Stimulated activated CD8-positive, alpha-beta memory T cell treated with anti-CD3 and anti-CD28 coated beads, Interleukin-15, amount 100 ng/mL, for 1 hour (primary cell): ENCODE data around the gene ARHGEF33.

Experiments
- DNase-seq: peaks from one replicate; pipeline ENCODE4 v3.0.0-alpha.2; 2020; ENCODE audit warnings: low read depth

Gene ARHGEF33

GRCh38 chr2:38889575-38889974 is at the start of gene ARHGEF33:
Gene ARHGEF33, plus strand, starts transcription at chr2:38889875. Its CDS starts 29,573 bp downstream, at chr2:38919448.
- no peak for DNase-seq

GRCh38 chr2:38850045-38850444 is 39.6 kb upstream of the ARHGEF33 start:
- no peak for DNase-seq

GRCh38 chr2:38856165-38856564 is 33.5 kb upstream of the ARHGEF33 start:
- no peak for DNase-seq

DNA sequence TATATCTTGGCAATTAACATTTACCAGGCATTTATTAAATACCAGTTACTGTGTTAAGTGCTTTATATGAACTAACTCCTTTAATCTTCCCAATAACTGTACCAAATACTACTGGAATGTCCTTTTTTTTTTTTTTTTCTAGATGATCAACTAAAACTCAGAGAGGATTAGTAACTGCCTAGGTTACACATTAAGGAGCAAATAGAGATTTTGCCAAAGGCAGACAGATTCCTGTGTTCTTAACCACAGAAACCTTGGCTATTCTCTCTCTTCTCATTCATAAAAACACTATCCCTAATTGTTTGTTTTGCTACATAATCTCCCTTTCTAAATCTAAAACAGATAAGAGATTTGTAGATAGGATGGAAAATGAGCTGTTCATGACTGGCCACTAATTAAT is 27.2 kb upstream of the ARHGEF33 start:
- DNase-seq, result no peak

- no peak for DNase-seq
Measured at GRCh38 chr2:38863061-38863695, 26.5 kb upstream of the ARHGEF33 start.

DNA sequence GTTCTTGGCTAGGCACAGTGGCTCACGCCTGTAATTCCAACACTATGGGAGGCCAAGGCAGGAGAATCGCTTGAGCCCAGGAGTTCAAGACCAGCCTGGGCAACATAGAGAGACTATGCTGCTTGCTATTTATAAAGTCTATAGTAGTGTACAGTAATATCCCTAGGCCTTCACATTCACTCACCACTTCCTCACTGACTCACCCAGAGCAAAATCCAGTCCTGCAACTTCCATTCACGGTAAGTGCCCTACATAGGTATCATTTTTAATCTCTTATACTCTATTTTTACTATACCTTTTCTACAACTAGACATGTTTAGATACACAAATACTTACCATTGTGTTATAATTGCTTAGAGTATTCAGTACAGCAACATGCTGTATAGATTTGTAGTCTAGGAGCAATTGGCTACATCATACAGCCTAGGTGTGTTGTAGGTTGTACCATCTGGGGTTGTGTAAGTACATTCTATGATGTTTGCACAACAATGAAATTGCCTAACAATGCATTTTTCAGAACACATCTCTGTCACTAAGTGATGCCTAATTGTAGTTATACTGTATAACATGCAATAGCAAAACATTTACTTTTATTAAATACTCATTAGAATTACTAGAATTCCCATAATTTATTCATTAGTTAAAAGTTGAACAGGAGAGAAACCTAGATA is 22.8 kb upstream of the ARHGEF33 start:
- DNase-seq, result no peak

DNA sequence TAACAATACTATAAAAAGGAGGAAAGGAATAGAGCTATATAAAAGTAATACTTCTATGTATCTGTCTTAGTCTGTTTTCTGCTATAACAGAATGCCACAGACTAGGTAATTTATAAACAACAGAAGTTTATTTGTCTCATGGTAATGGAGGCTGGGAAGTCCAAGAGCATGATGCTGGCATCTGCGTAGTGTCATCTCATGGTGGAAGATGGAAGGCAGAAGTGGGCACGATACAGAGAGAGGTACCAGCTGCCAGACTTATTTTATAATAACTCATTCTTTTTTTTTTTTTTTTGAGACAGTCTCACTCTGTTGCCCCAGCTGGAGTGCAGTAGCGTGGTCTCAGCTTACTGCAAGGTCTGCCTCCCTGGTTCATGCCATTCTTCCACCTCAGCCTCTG is 18.2 kb upstream of the ARHGEF33 start:
- DNase-seq, result no peak

DNA sequence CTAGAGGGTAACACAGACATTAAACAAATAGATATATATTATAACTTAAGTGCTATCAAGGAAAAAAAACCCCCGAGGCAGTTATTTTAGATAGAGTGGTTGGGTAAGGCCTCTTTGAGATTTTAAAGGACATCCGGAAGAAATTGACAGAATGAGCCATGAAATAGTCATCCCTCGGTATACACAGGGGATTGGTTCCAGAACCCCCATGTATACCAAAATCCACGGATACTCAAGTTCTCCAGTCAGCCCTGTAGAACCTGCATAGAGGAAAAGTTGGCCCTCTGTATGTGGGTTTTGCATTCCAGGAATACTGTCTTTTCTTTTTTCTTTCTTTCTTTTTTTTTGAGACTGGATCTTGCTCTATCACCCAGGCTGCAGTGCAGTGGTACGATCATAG is 15.9 kb upstream of the ARHGEF33 start:
- DNase-seq, result no peak

GRCh38 chr2:38875227-38875575 is 14.5 kb upstream of the ARHGEF33 start:
- no peak for DNase-seq

- peak; percentile 69 for DNase-seq
Measured at GRCh38 chr2:38875576-38876367, 13.9 kb upstream of the ARHGEF33 start, which contains the start of the genes DHX57 and MORN2. Gene DHX57, minus strand, starts transcription at chr2:38875934. Its CDS starts 7,529 bp downstream, at chr2:38868405. Gene MORN2, plus strand, starts transcription at chr2:38875976.

DNA sequence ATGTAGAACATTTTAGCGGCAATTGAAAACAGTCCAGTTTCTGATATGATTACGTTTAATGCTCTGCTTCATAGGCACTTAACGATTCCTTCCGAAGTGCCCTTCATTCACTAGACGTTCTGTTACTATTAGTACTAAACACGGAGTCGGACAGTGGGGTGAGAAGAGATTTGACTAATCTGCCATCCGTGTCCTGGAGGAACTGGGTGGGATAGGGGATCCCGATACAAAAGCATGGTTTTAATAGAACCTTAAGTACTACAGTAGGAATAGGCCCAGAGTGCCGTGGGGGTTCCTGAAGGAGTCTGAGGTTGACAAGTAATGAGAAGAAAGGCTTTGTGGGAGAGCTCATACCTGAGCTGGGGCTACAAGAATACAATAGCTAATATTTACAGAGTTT is 13.3 kb upstream of the ARHGEF33 start:
- DNase-seq, result no peak

GRCh38 chr2:38886063-38886462 is 3.6 kb upstream of the ARHGEF33 start:
- no peak for DNase-seq

DNA sequence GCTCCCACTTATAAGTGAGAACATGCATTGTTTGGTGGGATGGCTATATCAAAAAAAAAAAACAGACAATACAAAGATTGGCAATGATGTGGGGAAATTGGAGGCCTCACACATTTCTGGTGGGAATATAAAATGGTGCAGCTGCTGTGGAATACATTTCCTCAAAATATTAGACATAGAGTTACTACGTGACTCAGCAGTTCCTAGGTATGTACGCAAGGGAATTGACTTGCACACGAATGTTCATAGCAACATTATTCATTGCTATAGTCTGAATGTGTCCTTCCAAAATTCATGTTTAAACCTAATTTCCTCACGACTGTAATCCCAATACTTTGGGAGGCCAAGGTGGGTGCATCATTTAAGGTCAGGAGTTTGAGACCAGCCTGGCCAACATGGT is 2.3 kb upstream of the ARHGEF33 start:
- no peak for DNase-seq

GRCh38 chr2:38887902-38888554 is 1.6 kb upstream of the ARHGEF33 start:
- DNase-seq, result no peak

GRCh38 chr2:38889045-38889444 is 630 bp upstream of the ARHGEF33 start:
- no peak for DNase-seq

- DNase-seq, result no peak
Measured at GRCh38 chr2:38892819-38893218, 3.1 kb downstream of the ARHGEF33 start.

DNA sequence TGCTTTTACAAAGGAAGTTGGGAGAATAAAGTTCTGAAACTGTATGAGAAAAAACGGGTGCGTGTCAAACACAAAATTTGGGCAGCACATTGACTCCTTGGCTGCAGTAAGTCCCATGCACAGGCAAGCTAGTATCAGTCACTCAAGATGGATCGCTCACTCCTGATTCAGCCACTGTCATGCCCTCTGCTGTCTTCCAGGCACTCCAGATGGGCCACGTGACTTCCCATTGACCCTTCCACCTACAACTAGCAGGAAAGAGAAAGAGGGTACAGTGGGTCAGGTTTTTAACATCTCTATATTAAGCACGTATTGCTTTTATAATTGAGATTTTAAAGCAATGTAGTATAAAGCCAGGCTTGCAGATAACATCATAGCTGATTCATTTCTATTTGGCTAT is 8.6 kb downstream of the ARHGEF33 start:
- no peak for DNase-seq

DNA sequence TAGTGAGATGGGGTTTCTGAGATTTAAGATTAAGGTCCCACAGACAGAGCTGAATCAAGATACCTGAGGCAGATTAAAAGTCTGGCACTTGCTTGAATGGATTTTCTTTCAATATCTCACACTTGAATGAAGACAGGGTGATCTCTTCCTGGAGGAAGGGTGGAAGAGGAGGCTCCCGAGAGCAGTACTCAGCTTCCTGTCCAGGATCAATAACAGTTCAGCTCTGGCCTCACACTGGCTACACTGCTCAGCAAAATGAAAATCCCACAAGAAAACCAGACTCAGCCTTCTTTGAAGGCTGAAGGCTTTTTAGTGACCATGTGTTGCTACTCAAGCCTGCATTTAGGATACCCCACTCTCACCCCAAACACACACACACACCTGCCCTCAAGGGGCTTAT is 11.1 kb downstream of the ARHGEF33 start:
- DNase-seq, result no peak

DNA sequence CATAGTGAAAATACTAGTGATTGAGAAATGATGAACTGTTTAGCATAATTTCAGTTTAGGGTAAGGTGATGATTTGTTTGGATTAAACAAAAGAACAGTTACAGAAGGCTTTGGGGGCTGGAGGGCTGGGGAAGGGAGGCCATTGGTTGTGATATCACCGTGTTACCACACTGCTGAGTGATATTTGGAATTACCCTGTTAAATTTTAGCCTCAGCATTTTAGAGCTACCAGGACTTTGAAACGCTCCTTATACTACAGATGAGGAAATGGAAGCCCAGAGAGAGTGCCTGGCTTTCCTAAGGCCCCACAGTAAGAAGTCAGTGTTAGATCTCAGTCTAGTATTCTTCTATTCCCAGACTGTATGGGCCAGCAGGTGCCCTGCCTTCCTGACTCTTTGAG is 15.6 kb downstream of the ARHGEF33 start:
- no peak for DNase-seq

GRCh38 chr2:38907242-38907641 is 17.6 kb downstream of the ARHGEF33 start:
- no peak for DNase-seq

DNA sequence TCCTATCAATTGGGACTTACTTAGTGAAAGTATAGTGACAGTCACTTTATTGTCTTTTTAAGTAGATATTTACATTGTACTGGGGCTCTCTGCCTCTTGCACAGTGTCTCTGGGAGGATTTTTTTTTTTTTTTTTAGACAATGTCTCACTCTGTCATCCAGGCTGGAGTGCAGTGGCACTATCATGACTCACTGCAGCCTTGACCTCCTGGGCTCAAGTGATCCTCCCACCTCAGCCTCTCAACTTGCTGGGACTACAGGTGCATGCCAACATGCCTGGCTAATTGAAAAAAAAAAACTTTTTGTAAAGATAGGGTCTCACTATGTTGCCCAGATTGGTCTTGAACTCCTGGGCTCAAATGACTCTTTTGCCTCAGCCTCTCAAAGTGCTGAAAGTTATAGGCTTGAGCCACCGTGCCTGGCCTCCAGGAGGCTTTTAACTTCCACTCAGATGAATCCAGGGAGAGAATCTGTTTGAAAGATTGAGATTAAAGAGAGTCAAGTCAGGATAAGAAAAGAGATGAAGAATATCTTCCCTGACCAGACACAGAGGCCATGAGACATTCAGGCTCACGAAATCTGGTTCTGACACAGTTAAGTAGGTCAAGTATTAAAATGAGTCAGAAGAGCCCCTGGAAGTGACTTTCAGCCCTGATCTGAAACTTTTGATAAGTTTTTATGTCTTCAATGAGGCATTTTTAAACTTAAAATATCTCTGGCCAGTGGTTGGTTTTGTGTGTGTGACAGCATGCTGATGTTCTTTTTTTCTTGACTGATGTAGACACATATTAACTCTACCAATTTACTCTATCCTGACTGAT is 18.3 kb downstream of the ARHGEF33 start:
- DNase-seq, result no peak

DNA sequence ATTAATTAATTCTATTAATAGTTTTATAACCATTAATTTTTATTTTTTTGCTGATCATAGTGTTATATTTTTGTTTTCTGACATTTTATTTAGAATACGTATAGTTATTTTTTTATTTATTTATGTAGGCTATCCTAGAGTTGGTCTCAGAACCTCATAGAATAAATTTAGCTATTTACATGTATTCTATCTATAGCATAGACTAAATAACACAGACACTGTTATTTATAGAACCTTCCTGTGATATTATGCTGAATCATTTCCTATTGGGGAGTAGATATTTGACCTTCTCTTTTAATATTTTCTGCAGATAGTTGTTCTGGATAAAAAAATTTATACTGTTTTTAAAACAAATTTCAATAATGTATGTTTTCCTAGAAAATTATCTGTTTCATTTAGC is 20.2 kb downstream of the ARHGEF33 start:
- no peak for DNase-seq
